GM12878 (cell line): Measurements from ENCODE around the gene LCE1A. TPM values are rescaled to one million over a fixed set of nuclear protein-coding genes. Genes with fewer than 3 reads are reported as not detected.

Source experiments
- ATAC-seq: fragments of 200-7000 bp; cut with Tn5 transposase; 3 replicates; pipeline ENCODE4 v1.9.1; 2020; ENCODE audit warnings: mild to moderate bottlenecking, moderate library complexity
- BruUV-seq: library from RNA; stranded (reverse); fragments of 400-500 nt; replicated peaks from 2 replicates; lab custom pipeline; 2021; lab: Mats Ljungman, UMichigan
- CTCF ChIA-PET: fragments of 300-600 bp; sonication (Branson Sonifier 250); formaldehyde crosslinking; extraction: SDS; loops from one replicate; lab custom pipeline; 2021; ENCODE audit warnings: inconsistent platforms; lab: Yijun Ruan, JAX
- POLR2A ChIA-PET: fragments of 350-600 bp; formaldehyde crosslinking; extraction: SDS; loops from one replicate; lab custom pipeline; 2021; ENCODE audit warnings: inconsistent platforms; lab: Charles Lee
- RAD21 ChIA-PET: fragments of 300-600 bp; sonication (Branson Sonifier 250); formaldehyde crosslinking; loops from one replicate; lab custom pipeline; 2023; ENCODE audit warnings: antibody characterized with exemption; ENCODE audit not compliant: unreplicated experiment; lab: Charles Lee
- SMC1A ChIA-PET: fragments of 300-600 bp; sonication (Branson Sonifier 250); formaldehyde crosslinking; loops from one replicate; lab custom pipeline; 2023; ENCODE audit not compliant: unreplicated experiment, uncharacterized antibody; lab: Charles Lee
- DNase-seq: peaks from one replicate; pipeline ENCODE4 v3.0.0-alpha.2; 2011; ENCODE audit warnings: low read depth, low spot score
- FAIRE-seq: peaks from 3 replicates; lab custom pipeline; 2011; peaks lifted over from hg19 to GRCh38; lab: Jason Lieb, UNC
- H2AFZ ChIP-seq: 2 replicates; pipeline ENCODE4 v1.6.0; 2011; ENCODE audit warnings: low read depth, low read length, control low read depth; ENCODE audit not compliant: control insufficient read depth
- H3K27ac ChIP-seq: 2 replicates; pipeline ENCODE4 v1.5.1; 2011; ENCODE audit warnings: control low read depth; ENCODE audit not compliant: control insufficient read depth, insufficient read depth
- H3K27me3 ChIP-seq, 2 experiments: replicated peaks in 1 of 2; 2 replicates each; pipeline versions ENCODE4 v1.6.0 to v1.6.1; 2011; ENCODE audit warnings: low read length in 1 of 2; ENCODE audit not compliant: control insufficient read depth in 2 of 2, insufficient read depth in 2 of 2
- H3K36me3 ChIP-seq, 2 experiments: 2 replicates each; pipeline ENCODE4 v1.5.1; 2011; ENCODE audit warnings: low read length in 1 of 2; ENCODE audit not compliant: control insufficient read depth in 2 of 2, insufficient read depth in 2 of 2
- H3K4me1 ChIP-seq: 2 replicates; pipeline ENCODE4 v1.6.1; 2011; ENCODE audit warnings: mild to moderate bottlenecking, low read length, moderate library complexity, mixed read lengths; ENCODE audit not compliant: control insufficient read depth, insufficient read depth
- H3K4me2 ChIP-seq: 2 replicates; pipeline ENCODE4 v1.6.0; 2011; ENCODE audit warnings: control low read depth; ENCODE audit not compliant: control insufficient read depth, insufficient read depth
- H3K4me3 ChIP-seq: fragments of 200-600 bp; sonication (generic); 2 replicates; pipeline ENCODE4 v1.5.1; 2016
- H3K79me2 ChIP-seq: 2 replicates; pipeline ENCODE4 v1.6.0; 2011; ENCODE audit warnings: low read length; ENCODE audit not compliant: control insufficient read depth, insufficient read depth
- H3K9ac ChIP-seq: 2 replicates; pipeline ENCODE4 v1.8.0; 2011; ENCODE audit warnings: low read length, control low read depth, mixed read lengths; ENCODE audit not compliant: control insufficient read depth, insufficient read depth
- H3K9me3 ChIP-seq: replicated peaks from 3 replicates; pipeline ENCODE4 v1.5.1; 2011; ENCODE audit warnings: mild to moderate bottlenecking, low read length; ENCODE audit not compliant: control insufficient read depth, insufficient read depth
- H4K20me1 ChIP-seq: 2 replicates; pipeline ENCODE4 v1.6.0; 2011; ENCODE audit not compliant: control insufficient read depth, insufficient read depth
- BHLHE40 ChIP-seq, 2 experiments: fragments of 450-650 bp in 1 of 2; IDR thresholded peaks; 2 replicates each; pipeline ENCODE4 v1.6.1; 2011 to 2017; ENCODE audit warnings: low read depth in 2 of 2, borderline replicate concordance in 1 of 2, improper control_type of control experiment in 1 of 2, low read length in 1 of 2, mild to moderate bottlenecking in 1 of 2
- BMI1 ChIP-seq: fragments of 450-650 bp; IDR thresholded peaks from 2 replicates; pipeline ENCODE4 v1.6.1; 2016; ENCODE audit warnings: mild to moderate bottlenecking, moderate library complexity, borderline replicate concordance
- BRCA1 ChIP-seq: IDR thresholded peaks from 2 replicates; pipeline ENCODE4 v1.6.1; 2011; ENCODE audit warnings: low read depth, low read length, improper control_type of control experiment
- FOXM1 ChIP-seq: IDR thresholded peaks from 2 replicates; pipeline ENCODE4 v1.6.1; 2012; ENCODE audit warnings: low read depth, mild to moderate bottlenecking, inconsistent platforms, low read length, moderate library complexity
- NFXL1 ChIP-seq: fragments of 450-650 bp; IDR thresholded peaks from 2 replicates; pipeline ENCODE4 v1.6.1; 2017; ENCODE audit warnings: antibody characterized with exemption, mild to moderate bottlenecking, borderline replicate concordance
- NRF1 ChIP-seq: conservative IDR thresholded peaks from 2 replicates; pipeline ENCODE4 v1.6.1; 2011; ENCODE audit warnings: mild to moderate bottlenecking, low read depth, low read length, improper control_type of control experiment
- PAX5 ChIP-seq: IDR thresholded peaks from 2 replicates; pipeline ENCODE4 v1.6.1; 2011; ENCODE audit warnings: low read depth, low read length, borderline replicate concordance
- SMAD1 ChIP-seq: fragments of 450-650 bp; IDR thresholded peaks from 2 replicates; pipeline ENCODE4 v1.6.1; 2018; ENCODE audit warnings: mild to moderate bottlenecking, low read depth; ENCODE audit not compliant: partially characterized antibody
- SMC3 ChIP-seq: IDR thresholded peaks from 2 replicates; pipeline ENCODE4 v1.6.1; 2011; ENCODE audit warnings: low read length, improper control_type of control experiment, borderline replicate concordance
- TBL1XR1 ChIP-seq: IDR thresholded peaks from 2 replicates; pipeline ENCODE4 v1.6.1; 2012; ENCODE audit warnings: low read depth, low read length, improper control_type of control experiment
- WGBS: methylation state at CpG from one replicate; pipeline ENCODE4 v1.1.6; 2016; ENCODE audit warnings: low lambda C conversion rate; ENCODE audit not compliant: insufficient replicate concordance, insufficient coverage; ENCODE audit errors: missing lambda C conversion rate; 5-methylcytosine and 5-hydroxymethylcytosine counted together
- in situ Hi-C: fragments of 300-500 bp; cut with MboI; formaldehyde crosslinking; loops from 9 replicates; pipeline ENCODE4 v1.14.3; 2018; ENCODE audit warnings: mixed read lengths
- intact Hi-C: fragments of 100-400 bp; cut with micrococcal nuclease; formaldehyde crosslinking; loops from one replicate; pipeline ENCODE4 v1.14.2; 2022; ENCODE audit not compliant: unreplicated experiment
- polyA plus RNA-seq, 11 experiments: library from polyadenylated mRNA; depleted of rRNA in 4 of 11; unstranded in 6 of 11; stranded (reverse) in 5 of 11; fragments of >200 nt; fragmentation: Nextera tagmentation in 4 of 11; fragmentation: Illumina TruSeq in 1 of 11; extraction: Ambion mirVana in 4 of 11; extraction: Trizol in 1 of 11; gene quantifications; 1 replicate in 1 of 11; 2 replicates in 10 of 11; pipeline versions ENCODE4 v1.2.1 to v1.2.3, GENCODE V29; 2011 to 2016; ENCODE audit warnings: inconsistent platforms in 2 of 11, missing spikeins in 2 of 11, low read depth in 1 of 11
- total RNA-seq, 4 experiments: library from RNA; depleted of rRNA in 3 of 4; stranded (reverse); fragments of >200 nt in 3 of 4; fragmentation: Illumina TruSeq in 1 of 4; extraction: Trizol in 1 of 4; gene quantifications; 2 replicates each; pipeline versions ENCODE4 v1.2.1 to v1.2.3, GENCODE V29; 2013 to 2021
- TF ChIP-seq, protein P1 (sequence below): fragments of 450-650 bp; IDR thresholded peaks from 2 replicates; pipeline ENCODE4 v1.6.1; 2017; ENCODE audit warnings: mild to moderate bottlenecking, low read depth, inconsistent platforms; ENCODE audit not compliant: poor library complexity, severe bottlenecking
- TF ChIP-seq, protein P2 (sequence below): IDR thresholded peaks from 2 replicates; pipeline ENCODE4 v1.6.1; 2012; ENCODE audit warnings: low read depth, low read length, improper control_type of control experiment

The LCE1A gene
- total and polyA plus RNA-seq, 10 of the 15 experiments (the other 5 are each of a cell fraction or from before 2014, with no cell fraction given): not detected

DNA sequence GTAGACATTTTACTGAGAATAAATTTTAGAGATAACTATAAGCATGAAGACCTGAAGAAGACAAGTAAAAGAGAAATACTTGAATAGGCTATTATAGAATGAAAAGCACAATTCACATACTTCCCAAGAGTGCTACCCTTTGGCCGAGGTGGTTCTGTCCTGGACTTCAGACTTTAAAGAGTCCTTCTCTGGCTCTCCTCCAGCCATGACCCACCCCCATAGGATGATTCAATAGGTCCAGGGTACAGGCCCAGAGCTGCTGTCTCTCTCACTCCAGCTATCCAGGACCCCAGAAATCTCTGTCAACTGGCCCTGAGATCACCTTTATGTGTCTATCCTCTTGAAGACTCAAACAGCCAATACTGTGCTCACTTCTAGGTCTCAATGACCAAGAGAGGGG is 49.6 kb downstream of the LCE1A start:
- ChIA-PET SMC1A (interaction anchor here (2.3 kb wide), 1 partner anchor 49 kb away, joined by 9 read pairs; no protein-coding TSS in a partner anchor), RAD21 (interaction anchor here (1.3 to 1.9 kb wide), 2 partner anchors 33 to 49 kb away, joined by 3 to 10 read pairs; no protein-coding TSS in a partner anchor), CTCF (interaction anchor here (2.3 to 4.3 kb wide), 3 partner anchors 11 to 316 kb away, joined by 9 to 38 read pairs (median 29); no protein-coding TSS in a partner anchor), POLR2A (no interaction called here)
- BruUV-seq: no TSS peak
- H3K79me2 ChIP-seq: no peaks in the 10 kb centered on the region
- no peaks in the 10 kb centered on the region for H3K36me3 ChIP-seq
- no peak overlapping the region for H3K4me3 ChIP-seq
- TF ChIP-seq NRF1 (no peak), BHLHE40 (IDR thresholded peaks at IDR 0.05; ENCODE audit: borderline replicate concordance in 1 of 2, low read depth in 2 of 2, low read length in 1 of 2) (no peak), SMC3 (no peak), PAX5 (no peak), FOXM1 (no peak), NFXL1 (no peak), TBL1XR1 (no peak), BMI1 (no peak), SMAD1 (no peak), BRCA1 (no peak)
- TF ChIP-seq, protein P1, sequence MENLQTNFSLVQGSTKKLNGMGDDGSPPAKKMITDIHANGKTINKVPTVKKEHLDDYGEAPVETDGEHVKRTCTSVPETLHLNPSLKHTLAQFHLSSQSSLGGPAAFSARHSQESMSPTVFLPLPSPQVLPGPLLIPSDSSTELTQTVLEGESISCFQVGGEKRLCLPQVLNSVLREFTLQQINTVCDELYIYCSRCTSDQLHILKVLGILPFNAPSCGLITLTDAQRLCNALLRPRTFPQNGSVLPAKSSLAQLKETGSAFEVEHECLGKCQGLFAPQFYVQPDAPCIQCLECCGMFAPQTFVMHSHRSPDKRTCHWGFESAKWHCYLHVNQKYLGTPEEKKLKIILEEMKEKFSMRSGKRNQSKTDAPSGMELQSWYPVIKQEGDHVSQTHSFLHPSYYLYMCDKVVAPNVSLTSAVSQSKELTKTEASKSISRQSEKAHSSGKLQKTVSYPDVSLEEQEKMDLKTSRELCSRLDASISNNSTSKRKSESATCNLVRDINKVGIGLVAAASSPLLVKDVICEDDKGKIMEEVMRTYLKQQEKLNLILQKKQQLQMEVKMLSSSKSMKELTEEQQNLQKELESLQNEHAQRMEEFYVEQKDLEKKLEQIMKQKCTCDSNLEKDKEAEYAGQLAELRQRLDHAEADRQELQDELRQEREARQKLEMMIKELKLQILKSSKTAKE: no peak
- TF ChIP-seq, protein P2, sequence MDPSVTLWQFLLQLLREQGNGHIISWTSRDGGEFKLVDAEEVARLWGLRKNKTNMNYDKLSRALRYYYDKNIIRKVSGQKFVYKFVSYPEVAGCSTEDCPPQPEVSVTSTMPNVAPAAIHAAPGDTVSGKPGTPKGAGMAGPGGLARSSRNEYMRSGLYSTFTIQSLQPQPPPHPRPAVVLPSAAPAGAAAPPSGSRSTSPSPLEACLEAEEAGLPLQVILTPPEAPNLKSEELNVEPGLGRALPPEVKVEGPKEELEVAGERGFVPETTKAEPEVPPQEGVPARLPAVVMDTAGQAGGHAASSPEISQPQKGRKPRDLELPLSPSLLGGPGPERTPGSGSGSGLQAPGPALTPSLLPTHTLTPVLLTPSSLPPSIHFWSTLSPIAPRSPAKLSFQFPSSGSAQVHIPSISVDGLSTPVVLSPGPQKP: no peak
- no peak overlapping the region for H3K4me2 ChIP-seq
- no peak overlapping the region for H2AFZ ChIP-seq
- FAIRE-seq (no peak), DNase-seq (no peak), ATAC-seq (no peak)
- 0% methylated on average over 1 of the region's 1 CpG for WGBS
- peaks cover 26% of the 10 kb centered on the region for H3K4me1 ChIP-seq
- no peaks in the 10 kb centered on the region for H4K20me1 ChIP-seq
- no peak overlapping the region for H3K27ac ChIP-seq
- H3K9me3 ChIP-seq: no peaks in the 10 kb centered on the region
- H3K27me3 ChIP-seq: no peaks in the 10 kb centered on the region
- in situ Hi-C loops: loop anchor here (10.0 kb wide), 1 partner anchor 318 kb away; no protein-coding TSS in a partner anchor
- intact Hi-C loops: loop anchor here (10.0 kb wide), 1 partner anchor 158 kb away; the partner anchor contains the start of gene SPRR1B
- H3K9ac ChIP-seq: no peak overlapping the region

Other genes starting within 250 kb of the LCE1A start
Only the 7 nearest of the 27 such genes appear.
- gene LCE1E, start 41.2 kb upstream of the LCE1A start, total RNA-seq (2014; rRNA removed): 0.45 and 1.1 TPM in 2 replicates
- gene LCE1E, start 41.2 kb upstream of the LCE1A start, total RNA-seq (2014; rRNA removed; fragmentation: Illumina TruSeq; extraction: Trizol): 0.41 and 0.49 TPM in 2 replicates
- gene LCE1E, start 41.2 kb upstream of the LCE1A start, total RNA-seq (2021): 1.0 and 3.7 TPM in 2 replicates
- 0.88 and 1.4 TPM in 2 replicates for gene LCE1E, start 41.2 kb upstream of the LCE1A start, polyA plus RNA-seq (2011; rRNA removed)
- 0.51 and 0.90 TPM in 2 replicates for gene LCE1E, start 41.2 kb upstream of the LCE1A start, polyA plus RNA-seq (2014; fragmentation: Illumina TruSeq; extraction: Trizol)
- gene LCE1E, start 41.2 kb upstream of the LCE1A start, polyA plus RNA-seq (2014; fragmentation: Nextera tagmentation; extraction: Ambion mirVana): under 1 TPM in 1 of 2 experiments, not detected in 1; 0.33 TPM
- 1.1 and 1.3 TPM in 2 replicates for gene LCE1E, start 41.2 kb upstream of the LCE1A start, polyA plus RNA-seq (2014; rRNA removed)
- gene LCE1E, start 41.2 kb upstream of the LCE1A start, polyA plus RNA-seq (2016; fragmentation: Nextera tagmentation; extraction: Ambion mirVana): 1 to 10 TPM; 6.6 to 8.2 TPM
- gene LCE1D, start 30.8 kb upstream of the LCE1A start, total RNA-seq (2014; rRNA removed): not detected in 2 replicates
- not detected in 2 replicates for gene LCE1D, start 30.8 kb upstream of the LCE1A start, total RNA-seq (2014; rRNA removed; fragmentation: Illumina TruSeq; extraction: Trizol)
- not detected in 2 replicates for gene LCE1D, start 30.8 kb upstream of the LCE1A start, total RNA-seq (2021)
- gene LCE1D, start 30.8 kb upstream of the LCE1A start, polyA plus RNA-seq (2011; rRNA removed): not detected in 2 replicates
- gene LCE1D, start 30.8 kb upstream of the LCE1A start, polyA plus RNA-seq (2014; fragmentation: Illumina TruSeq; extraction: Trizol): not detected in 2 replicates
- not detected for gene LCE1D, start 30.8 kb upstream of the LCE1A start, polyA plus RNA-seq (2014; fragmentation: Nextera tagmentation; extraction: Ambion mirVana)
- not detected in 2 replicates for gene LCE1D, start 30.8 kb upstream of the LCE1A start, polyA plus RNA-seq (2014; rRNA removed)
- not detected for gene LCE1D, start 30.8 kb upstream of the LCE1A start, polyA plus RNA-seq (2016; fragmentation: Nextera tagmentation; extraction: Ambion mirVana)
- 0.23 and 1.5 TPM in 2 replicates for gene LCE1C, start 20.8 kb upstream of the LCE1A start, total RNA-seq (2014; rRNA removed)
- not detected in 2 replicates for gene LCE1C, start 20.8 kb upstream of the LCE1A start, total RNA-seq (2014; rRNA removed; fragmentation: Illumina TruSeq; extraction: Trizol)
- gene LCE1C, start 20.8 kb upstream of the LCE1A start, total RNA-seq (2021): 0.77 and 1.7 TPM in 2 replicates
- 0.15 and 0.45 TPM in 2 replicates for gene LCE1C, start 20.8 kb upstream of the LCE1A start, polyA plus RNA-seq (2011; rRNA removed)
- gene LCE1C, start 20.8 kb upstream of the LCE1A start, polyA plus RNA-seq (2014; fragmentation: Illumina TruSeq; extraction: Trizol): not detected in 2 replicates
- not detected for gene LCE1C, start 20.8 kb upstream of the LCE1A start, polyA plus RNA-seq (2014; fragmentation: Nextera tagmentation; extraction: Ambion mirVana)
- 1.00 and 1.2 TPM in 2 replicates for gene LCE1C, start 20.8 kb upstream of the LCE1A start, polyA plus RNA-seq (2014; rRNA removed)
- 1 to 10 TPM; 2.5 to 4.1 TPM for gene LCE1C, start 20.8 kb upstream of the LCE1A start, polyA plus RNA-seq (2016; fragmentation: Nextera tagmentation; extraction: Ambion mirVana)
- gene LCE1B, start 15.5 kb upstream of the LCE1A start, total RNA-seq (2014; rRNA removed): 0.16 TPM in 1 of 2 replicates, not detected in the other
- gene LCE1B, start 15.5 kb upstream of the LCE1A start, total RNA-seq (2014; rRNA removed; fragmentation: Illumina TruSeq; extraction: Trizol): 0.18 and 0.36 TPM in 2 replicates
- gene LCE1B, start 15.5 kb upstream of the LCE1A start, total RNA-seq (2021): 0.74 TPM in 1 of 2 replicates, not detected in the other
- 0.66 and 0.86 TPM in 2 replicates for gene LCE1B, start 15.5 kb upstream of the LCE1A start, polyA plus RNA-seq (2011; rRNA removed)
- 0.13 and 0.73 TPM in 2 replicates for gene LCE1B, start 15.5 kb upstream of the LCE1A start, polyA plus RNA-seq (2014; fragmentation: Illumina TruSeq; extraction: Trizol)
- under 1 TPM in 1 of 2 experiments, not detected in 1; 0.20 TPM for gene LCE1B, start 15.5 kb upstream of the LCE1A start, polyA plus RNA-seq (2014; fragmentation: Nextera tagmentation; extraction: Ambion mirVana)
- 0.44 and 0.45 TPM in 2 replicates for gene LCE1B, start 15.5 kb upstream of the LCE1A start, polyA plus RNA-seq (2014; rRNA removed)
- gene LCE1B, start 15.5 kb upstream of the LCE1A start, polyA plus RNA-seq (2016; fragmentation: Nextera tagmentation; extraction: Ambion mirVana): 1 to 10 TPM; 2.4 to 3.3 TPM
- 0.45 TPM in 1 of 2 replicates, not detected in the other for gene LCE6A, start 15.4 kb downstream of the LCE1A start, total RNA-seq (2014; rRNA removed)
- not detected in 2 replicates for gene LCE6A, start 15.4 kb downstream of the LCE1A start, total RNA-seq (2014; rRNA removed; fragmentation: Illumina TruSeq; extraction: Trizol)
- gene LCE6A, start 15.4 kb downstream of the LCE1A start, total RNA-seq (2021): not detected in 2 replicates
- not detected in 2 replicates for gene LCE6A, start 15.4 kb downstream of the LCE1A start, polyA plus RNA-seq (2011; rRNA removed)
- gene LCE6A, start 15.4 kb downstream of the LCE1A start, polyA plus RNA-seq (2014; fragmentation: Illumina TruSeq; extraction: Trizol): not detected in 2 replicates
- not detected for gene LCE6A, start 15.4 kb downstream of the LCE1A start, polyA plus RNA-seq (2014; fragmentation: Nextera tagmentation; extraction: Ambion mirVana)
- not detected in 2 replicates for gene LCE6A, start 15.4 kb downstream of the LCE1A start, polyA plus RNA-seq (2014; rRNA removed)
- not detected for gene LCE6A, start 15.4 kb downstream of the LCE1A start, polyA plus RNA-seq (2016; fragmentation: Nextera tagmentation; extraction: Ambion mirVana)
- not detected in 2 replicates for gene LCE7A, start 32.5 kb downstream of the LCE1A start, total RNA-seq (2014; rRNA removed)
- not detected in 2 replicates for gene LCE7A, start 32.5 kb downstream of the LCE1A start, total RNA-seq (2014; rRNA removed; fragmentation: Illumina TruSeq; extraction: Trizol)
- gene LCE7A, start 32.5 kb downstream of the LCE1A start, total RNA-seq (2021): not detected in 2 replicates
- gene LCE7A, start 32.5 kb downstream of the LCE1A start, polyA plus RNA-seq (2011; rRNA removed): not detected in 2 replicates
- not detected in 2 replicates for gene LCE7A, start 32.5 kb downstream of the LCE1A start, polyA plus RNA-seq (2014; fragmentation: Illumina TruSeq; extraction: Trizol)
- gene LCE7A, start 32.5 kb downstream of the LCE1A start, polyA plus RNA-seq (2014; fragmentation: Nextera tagmentation; extraction: Ambion mirVana): not detected
- gene LCE7A, start 32.5 kb downstream of the LCE1A start, polyA plus RNA-seq (2014; rRNA removed): not detected in 2 replicates
- gene LCE7A, start 32.5 kb downstream of the LCE1A start, polyA plus RNA-seq (2016; fragmentation: Nextera tagmentation; extraction: Ambion mirVana): not detected
- gene SMCP, start 50.8 kb downstream of the LCE1A start, total RNA-seq (2014; rRNA removed): not detected in 2 replicates
- gene SMCP, start 50.8 kb downstream of the LCE1A start, total RNA-seq (2014; rRNA removed; fragmentation: Illumina TruSeq; extraction: Trizol): 0.46 TPM in 1 of 2 replicates, not detected in the other
- gene SMCP, start 50.8 kb downstream of the LCE1A start, total RNA-seq (2021): not detected in 2 replicates
- gene SMCP, start 50.8 kb downstream of the LCE1A start, polyA plus RNA-seq (2011; rRNA removed): not detected in 2 replicates
- 0.16 TPM in 1 of 2 replicates, not detected in the other for gene SMCP, start 50.8 kb downstream of the LCE1A start, polyA plus RNA-seq (2014; fragmentation: Illumina TruSeq; extraction: Trizol)
- gene SMCP, start 50.8 kb downstream of the LCE1A start, polyA plus RNA-seq (2014; fragmentation: Nextera tagmentation; extraction: Ambion mirVana): under 1 TPM; 0.27 to 0.69 TPM
- 0.11 TPM in 1 of 2 replicates, not detected in the other for gene SMCP, start 50.8 kb downstream of the LCE1A start, polyA plus RNA-seq (2014; rRNA removed)
- not detected for gene SMCP, start 50.8 kb downstream of the LCE1A start, polyA plus RNA-seq (2016; fragmentation: Nextera tagmentation; extraction: Ambion mirVana)